Hepatocyte (in vitro differentiated cells): ENCODE results near the gene BIN1.

Experiments used
- CTCF ChIP-seq: fragments of 200-600 bp; sonication (generic); IDR thresholded peaks from 2 replicates; pipeline ENCODE4 v1.5.1; 2016; ENCODE audit warnings: antibody characterized with exemption, mild to moderate bottlenecking; ENCODE audit not compliant: poor library complexity
- EZH2 ChIP-seq: fragments of 200-600 bp; sonication (generic); IDR thresholded peaks from 2 replicates; pipeline ENCODE4 v1.6.1; 2016; ENCODE audit warnings: antibody characterized with exemption, mild to moderate bottlenecking, borderline replicate concordance

- TF ChIP-seq CTCF (no peak), EZH2 (no peak)
Observed at GRCh38 chr2:127044977-127045661, 61.8 kb downstream of the BIN1 start.
